CD4-positive, alpha-beta T cell treated with Interleukin-17A for 4 hours (primary cell): ENCODE data around the gene UNC119.
"Not testable (repeated sequence)": the region's sequence is repeated elsewhere in the genome, so short reads cannot be mapped to it uniquely, and the experiment has no call there.

ENCODE experiments used
- DNase-seq: peaks from one replicate; pipeline ENCODE4 v3.0.0-alpha.2; 2020; ENCODE audit warnings: mixed read lengths

UNC119 gene

DNA sequence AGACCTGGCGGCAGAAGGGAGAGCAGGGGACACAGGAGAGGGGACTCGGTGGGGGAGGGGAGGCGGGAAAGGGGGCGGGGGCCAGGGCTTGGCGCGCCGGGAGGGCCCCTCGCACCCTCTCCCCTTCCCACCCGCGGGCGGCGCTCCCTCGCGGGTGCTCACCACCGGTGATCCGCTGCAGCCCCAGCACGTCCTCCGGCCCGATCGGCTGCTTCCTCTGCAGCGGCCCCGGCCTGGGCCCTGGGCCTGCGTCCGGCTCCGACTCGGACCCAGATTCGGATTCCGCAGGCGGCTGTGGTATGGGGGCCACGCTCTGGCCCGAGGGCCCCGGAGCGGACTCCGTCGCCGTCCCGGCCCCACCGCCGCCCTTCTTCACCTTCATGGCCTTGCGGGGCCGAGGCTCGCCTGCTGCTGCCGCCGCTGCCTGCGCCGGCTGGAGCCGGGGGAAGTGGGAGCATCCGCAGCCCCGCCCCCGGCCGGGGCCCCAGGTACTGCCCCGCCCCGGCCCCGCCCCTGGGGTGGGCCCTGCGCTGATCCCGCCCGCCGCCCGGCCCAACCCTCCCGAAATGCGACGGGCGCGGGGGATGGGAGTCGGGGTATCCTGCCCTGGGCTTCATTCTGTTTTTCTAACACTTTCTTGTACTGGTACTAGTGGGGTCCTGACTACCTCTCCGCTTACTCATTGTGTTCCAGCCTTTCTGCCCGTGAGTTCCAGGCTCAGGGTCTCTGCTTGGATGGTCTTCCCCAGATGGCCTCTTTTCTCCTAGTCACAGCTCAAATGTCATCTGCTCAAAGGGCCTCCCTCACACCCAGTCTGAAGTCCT lies at the start of gene UNC119:
TSS of gene UNC119 (minus strand) at position 449 of the 824 bp plus-strand sequence. CDS start at position 382, 67 bp downstream.
- DNase-seq = peak; percentile 89

DNA sequence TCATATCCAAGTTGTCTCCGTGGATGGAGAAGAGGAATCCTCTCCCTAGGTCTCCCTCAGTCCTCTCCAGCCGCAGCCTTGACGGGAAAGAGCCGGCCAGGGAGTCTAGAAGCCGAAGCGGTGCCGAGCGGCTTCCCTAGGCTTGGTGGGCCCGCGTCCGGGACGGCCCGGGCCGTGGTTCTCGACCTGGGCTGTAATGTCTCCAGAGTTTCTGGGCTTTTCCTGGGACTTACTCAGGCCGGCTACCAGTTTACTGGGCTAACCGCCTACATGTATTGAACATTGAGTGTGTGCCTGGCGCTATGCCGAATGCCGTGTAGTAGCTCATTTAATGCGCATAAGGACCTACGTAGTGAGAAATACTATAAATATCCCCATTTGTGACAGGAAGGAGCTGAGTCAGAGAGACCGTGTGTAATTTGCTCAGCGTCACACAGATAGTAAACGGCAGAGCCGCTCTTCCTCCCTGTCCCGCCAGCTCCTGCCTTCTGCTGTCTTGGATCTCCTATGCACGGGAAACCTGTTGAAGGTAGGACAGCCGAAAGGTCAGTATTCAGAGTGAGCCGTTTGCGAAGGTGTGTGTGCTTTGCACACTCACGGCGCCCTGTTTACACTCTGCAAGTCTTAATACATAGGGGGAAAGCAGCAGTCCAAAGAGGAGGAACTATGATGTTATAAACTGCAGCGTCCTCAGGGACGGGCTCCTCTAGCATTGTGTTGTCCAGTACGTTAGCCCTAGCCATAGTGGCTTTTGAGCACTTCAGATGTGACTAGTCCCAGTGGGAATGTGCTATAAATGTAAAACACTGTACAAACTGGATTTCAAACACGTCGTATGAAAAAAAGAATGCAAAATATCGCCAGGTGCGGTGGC lies 47.1 kb upstream of the UNC119 start:
- DNase-seq = peak; percentile 71

DNA sequence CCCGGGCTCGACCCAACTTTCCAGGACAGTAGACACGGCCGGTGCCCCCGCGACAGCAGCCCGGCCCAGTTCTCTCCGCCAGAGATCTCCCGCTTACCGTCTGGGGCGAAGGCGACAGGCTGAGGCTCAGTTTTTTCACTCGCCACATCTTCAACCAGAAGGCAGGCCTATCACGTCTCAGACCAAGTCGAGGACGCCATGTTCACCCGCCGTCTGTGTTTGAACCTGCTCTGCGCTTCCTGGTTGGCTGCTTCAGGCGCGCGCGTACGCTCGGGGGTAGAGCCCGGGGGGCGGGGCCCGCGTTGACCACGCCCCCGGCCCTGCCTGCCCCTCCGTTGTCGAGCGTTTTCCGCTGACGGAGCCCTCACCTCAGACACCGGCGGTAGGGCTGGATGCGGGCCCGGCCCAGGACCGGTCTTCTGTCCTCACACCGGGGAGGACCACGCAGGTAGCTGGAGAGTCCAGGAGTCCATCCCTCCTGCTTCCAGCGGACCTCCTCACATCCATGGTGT lies 46.4 kb upstream of the UNC119 start, which contains the start of gene SPAG5:
TSS of gene SPAG5 (minus strand) at position 227 of the 512 bp plus-strand sequence. CDS start at position 148, 79 bp downstream.
- peak; percentile 96 for DNase-seq

DNA sequence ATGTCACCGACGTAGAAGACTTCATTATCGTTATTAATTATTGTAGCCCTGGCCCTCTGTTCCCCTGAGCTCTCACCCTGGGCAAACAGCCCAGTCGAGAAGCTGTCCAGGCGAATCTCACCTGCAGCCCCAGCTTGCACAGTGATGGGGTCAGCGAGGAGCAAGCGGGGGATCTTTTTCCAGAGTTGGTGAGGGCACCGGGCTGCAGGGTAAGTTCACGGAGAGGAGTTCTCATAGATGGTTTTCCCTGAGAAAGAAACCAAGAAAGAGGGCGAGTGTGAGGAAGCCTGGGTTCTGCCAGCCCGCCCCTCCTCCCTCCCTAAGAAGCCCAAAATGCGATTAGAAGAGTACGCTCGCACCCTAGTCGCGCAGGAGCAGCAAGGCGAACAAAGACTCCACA lies 46.0 kb upstream of the UNC119 start:
- DNase-seq = no peak

DNA sequence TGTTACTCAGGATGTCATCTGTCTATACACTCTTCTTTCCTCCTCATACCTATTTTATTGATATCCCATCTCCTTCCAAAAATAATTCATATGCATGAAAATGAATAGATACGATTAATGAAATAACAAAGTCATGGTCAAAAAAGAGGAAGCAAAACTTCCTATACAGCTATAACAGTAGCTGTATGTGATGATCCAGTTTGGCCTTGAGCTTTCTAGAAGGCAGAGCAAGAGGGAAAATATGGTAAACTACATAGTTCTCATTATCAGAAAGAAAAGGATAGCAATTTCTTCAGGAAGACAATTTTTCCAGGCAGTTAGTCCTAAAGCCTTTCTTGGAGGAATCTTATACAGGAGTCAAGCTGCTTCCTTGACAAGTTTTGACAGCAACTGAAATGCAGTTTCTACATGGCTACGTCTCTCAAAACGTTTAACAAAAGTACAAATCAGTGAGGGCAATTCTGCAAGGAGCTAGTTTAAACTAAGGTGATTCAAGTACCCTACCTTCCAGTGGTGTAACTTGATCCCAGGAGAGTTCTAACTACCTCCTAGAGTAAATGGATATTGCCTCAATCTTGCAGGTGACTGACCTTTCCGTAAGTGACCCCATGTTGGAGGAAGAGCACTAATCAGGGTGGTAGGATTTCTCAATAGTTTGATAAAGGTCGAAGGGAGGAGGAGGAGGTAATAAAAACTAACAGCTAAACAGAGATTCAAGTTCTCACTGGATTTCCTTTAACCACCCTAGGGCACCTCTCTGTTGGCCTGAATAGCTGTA lies 45.4 kb upstream of the UNC119 start:
- DNase-seq = no peak

DNA sequence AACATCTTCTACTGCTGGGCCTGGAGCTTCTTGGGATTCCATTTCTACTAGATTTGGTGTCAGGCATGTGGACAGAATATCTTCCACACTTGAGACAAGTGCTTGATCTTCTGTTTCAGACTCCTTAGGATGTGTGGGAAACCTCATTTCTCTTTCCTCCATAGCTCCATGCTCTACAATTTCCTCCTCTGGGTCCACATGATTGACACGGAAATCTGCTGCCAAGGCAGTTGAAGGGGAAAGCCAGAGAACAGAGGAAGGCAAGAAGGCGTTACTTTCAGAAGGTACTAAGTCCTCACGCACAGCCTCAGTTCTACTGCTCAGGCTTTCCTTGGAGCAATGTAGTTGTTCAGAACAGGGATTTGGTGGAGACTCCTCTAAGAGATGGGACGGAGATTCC lies 39.8 kb upstream of the UNC119 start:
- DNase-seq = no peak

DNA sequence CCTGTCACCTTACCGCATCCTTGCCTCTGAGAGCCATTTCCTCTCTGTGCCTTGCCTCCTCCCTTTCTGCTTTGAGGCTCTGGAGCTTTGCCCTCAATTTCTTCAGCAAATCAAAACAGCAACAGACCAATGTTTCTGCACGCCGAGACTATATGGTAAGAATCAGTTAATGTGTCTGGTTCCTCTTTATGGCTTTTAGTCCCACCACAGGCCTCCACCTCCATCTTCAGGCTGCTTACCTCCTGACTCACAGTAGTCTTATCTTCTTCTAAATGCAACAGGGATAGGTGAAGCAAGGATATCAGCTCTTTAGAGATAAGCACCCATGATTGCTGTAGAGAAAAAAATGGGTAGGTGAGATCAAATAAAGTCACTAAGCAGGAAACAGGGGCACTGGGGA lies 33.4 kb upstream of the UNC119 start:
- DNase-seq = no peak

DNA sequence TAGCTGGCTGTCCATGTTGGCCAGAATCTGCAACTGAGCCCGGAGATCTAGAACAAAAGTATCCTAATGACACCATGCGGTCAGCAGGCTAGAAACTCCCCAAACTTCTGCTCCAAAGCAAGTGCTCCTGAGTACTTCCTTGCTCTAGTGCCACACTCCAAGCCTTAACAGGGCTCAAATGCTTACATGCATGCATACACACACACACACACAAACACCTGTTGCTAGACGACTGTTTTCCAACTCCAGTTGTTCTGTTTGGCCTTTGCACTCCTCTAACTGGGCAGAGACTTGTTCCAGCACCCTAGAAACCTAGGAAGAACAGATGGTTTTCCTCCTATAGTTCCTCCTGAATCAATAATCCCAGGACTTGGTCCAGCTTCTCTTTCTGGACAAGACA lies 32.0 kb upstream of the UNC119 start:
- no peak for DNase-seq

DNA sequence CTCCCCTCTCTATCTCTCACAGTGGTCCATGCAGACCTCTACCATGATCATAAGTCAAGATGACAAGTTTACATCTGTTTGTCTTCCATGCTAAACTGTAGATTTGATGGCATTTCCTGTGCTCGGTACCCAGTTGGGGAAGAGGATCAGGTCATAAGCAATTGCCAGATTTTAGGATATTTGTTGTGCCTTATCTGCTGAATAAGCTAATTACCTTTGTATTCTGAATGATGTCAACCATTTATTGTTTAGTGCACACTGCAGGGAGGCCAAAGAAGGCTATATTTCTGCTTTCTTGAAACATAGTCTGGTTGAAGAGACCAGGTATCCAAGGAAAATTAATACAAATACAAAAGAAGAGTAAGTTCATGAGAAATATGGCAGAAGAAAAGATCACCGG lies 30.1 kb upstream of the UNC119 start:
- DNase-seq = no peak

DNA sequence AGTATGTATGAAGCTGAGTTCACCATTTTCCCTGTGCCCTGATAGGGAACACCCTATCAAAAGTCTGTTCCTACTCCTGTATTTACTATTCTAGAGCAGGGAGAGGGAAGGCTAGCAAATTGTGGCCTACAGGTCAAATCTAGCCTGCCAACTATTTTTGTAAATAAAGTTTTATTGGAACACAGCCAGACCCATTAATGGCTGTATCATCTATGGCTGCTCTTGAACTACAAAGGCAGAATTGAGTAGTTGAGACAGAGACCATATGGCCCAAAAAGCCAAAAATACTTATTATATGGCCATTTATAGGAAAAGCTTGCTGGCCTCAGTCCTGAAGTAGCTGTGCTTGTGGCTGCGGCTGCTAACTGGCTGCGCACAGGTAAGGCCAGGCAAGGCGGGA lies 28.5 kb upstream of the UNC119 start:
- no peak for DNase-seq

DNA sequence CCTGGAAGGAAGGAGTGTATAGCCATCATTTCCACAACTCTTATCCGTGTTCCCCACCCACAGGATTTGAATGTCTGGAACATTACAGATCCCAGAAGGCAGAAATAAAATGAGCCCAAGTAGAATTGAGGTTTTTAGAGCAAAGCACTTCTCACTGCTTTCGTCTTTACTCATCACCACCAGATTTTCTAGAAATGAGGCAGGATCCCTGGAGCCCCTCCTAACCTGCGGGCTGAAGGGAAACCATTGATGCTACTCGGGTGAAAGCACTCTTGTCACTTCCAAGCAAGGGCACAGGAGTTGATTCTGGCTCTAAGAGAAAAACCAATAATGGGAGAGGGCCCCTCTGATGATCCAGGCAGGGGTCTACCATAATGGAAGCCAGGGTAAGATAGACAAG lies 27.1 kb upstream of the UNC119 start:
- no peak for DNase-seq

DNA sequence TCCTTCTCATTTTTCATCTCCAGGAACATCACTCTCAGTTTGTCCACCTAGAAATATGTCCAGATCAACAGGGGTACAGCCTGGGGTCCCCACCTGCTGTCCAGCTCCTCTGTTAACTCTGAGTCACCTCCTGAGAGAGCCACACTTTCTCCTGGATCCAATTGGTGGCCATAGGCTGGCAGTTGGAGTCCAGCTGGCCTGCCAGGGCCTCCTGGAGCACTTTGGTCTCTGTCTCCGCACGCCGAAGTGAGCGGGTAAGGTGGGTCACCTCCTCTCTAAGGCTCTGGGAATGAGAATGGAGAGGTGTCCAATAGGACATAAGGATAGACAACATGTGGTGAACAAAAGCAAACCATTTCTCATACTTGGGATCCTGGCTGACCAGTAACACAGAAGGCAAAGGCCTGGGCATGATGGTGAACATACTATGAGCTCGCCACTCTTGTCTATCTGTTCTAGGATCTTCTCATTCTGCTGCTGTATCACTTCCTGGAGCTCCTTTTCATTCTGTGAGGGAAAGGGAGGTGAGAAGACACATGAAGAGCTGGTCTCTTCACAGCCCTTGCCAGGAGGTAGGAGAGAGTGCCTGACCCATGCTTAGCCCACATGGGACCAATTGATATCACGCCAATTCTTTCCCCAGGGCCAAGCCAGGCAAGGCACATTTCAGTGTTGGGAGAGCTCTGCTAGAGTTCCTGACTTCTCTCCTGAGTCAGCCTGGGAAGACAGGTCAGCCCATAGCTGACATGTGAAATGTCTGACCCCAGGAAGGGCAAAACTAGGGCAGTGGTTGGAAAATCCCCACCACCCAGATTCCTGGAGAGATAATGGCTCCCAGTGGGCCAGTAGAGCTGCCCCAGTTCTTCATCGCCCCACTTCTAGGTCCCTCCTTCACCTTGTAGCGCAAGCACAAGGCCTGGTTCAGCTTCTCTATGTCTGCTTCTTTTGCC lies 26.1 kb upstream of the UNC119 start:
- no peak for DNase-seq

DNA sequence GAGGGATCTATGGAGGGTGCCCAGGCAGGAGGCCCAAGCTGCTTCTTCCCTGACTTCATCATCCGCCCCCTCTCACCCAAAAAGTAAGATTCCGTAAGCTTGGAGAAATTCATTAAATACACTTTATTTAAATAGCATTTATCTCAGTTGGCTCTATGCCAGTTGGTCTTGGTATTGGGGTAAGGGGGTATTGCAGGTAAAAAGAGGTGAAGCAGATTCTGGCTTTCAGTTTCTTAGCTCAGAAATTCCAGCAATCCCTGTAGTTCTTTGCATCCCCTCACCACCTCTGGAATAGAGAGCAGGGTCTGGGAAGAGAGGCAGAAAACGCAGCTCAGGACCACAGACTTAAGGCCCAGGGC lies 25.0 kb upstream of the UNC119 start:
- no peak for DNase-seq

DNA sequence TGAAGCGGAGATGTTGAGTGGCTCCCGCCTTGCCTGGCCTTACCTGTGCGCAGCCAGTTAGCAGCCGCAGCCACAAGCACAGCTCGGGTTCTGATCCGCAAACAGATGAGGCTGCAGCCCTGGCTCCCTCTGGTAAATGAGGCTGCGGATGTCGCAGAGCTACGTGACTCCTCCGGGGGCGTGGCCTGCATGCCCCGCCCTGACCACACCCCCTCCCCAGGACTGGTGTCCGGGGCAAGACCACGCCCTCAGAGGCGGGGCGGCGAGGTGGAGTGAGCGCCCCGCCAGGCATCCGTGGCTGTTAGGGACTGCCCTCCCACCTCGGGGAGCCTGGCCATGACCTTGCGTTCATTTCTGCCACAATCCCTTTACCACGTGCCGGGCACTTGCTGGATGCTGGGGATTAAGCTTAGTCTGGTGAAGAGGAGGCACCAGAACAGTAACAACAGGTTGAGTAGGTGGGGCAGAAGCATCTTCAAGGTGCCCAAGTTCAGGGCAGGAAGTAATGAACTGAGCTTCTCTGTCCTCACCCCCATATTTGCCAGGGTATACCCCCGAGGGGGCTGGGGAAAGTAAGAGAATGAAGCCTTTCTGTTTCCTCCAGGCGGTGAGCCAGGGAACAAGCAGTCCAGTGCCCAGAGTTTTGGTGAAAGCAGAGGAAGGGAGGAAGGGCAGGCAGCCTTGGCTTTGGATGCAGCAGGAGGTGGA lies 24.5 kb upstream of the UNC119 start, which contains the start of gene ALDOC:
TSS of gene ALDOC (minus strand) at position 138 of the 708 bp plus-strand sequence. CDS start 1,363 bp downstream, outside the sequence.
- DNase-seq = peak; percentile 100

DNA sequence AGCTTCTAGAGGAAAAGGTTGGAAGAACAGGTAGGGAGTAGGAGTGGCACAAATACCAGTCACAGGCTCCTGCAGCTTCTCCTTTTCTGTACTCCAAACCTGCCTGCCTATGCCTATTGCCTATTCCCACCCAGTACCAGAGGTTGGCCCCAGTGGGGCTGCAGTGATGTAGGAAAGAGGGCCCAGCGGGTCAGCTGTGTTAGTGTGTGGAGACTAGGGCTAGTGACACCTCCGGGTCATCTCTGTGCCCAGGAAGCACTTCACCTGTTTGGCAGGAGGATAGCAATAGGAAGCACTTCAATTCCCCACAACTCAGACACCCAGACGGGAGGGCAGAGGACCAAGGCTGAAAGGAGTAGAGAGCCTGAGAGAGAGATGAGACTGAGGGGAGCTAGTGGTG lies 23.6 kb upstream of the UNC119 start:
- not testable (repeated sequence) for DNase-seq

DNA sequence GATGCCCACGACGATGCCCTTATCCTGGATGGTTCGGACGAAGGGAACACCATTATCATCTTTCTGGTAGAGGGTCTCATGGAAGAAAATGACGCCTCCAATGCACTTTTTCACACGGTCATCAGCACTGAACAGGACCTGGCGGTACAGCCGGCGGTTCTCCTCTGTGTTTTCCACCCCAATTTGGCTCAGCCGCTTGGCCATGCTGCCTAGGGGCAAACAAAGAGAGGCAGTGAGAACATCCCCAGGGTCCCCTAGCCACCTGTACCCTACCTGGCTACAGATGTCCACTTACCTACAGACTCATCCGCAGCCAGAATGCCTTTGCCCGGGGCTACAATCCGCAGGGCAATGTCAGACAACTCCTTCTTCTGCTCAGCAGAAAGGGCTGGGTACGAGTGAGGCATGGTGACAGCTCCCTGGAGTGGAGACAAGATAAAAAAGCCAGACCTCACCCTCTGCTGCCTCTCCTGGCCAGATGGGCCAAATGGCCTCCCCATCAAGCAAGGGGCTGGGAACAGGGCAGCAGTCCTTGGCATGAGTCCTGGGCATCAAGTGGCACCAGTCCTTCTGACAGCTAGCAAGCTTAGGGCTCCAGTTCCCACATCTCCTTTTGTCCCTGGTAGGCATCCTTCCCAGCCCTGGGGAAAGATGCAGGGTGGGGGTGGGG lies 22.8 kb upstream of the UNC119 start:
- DNase-seq = no peak

DNA sequence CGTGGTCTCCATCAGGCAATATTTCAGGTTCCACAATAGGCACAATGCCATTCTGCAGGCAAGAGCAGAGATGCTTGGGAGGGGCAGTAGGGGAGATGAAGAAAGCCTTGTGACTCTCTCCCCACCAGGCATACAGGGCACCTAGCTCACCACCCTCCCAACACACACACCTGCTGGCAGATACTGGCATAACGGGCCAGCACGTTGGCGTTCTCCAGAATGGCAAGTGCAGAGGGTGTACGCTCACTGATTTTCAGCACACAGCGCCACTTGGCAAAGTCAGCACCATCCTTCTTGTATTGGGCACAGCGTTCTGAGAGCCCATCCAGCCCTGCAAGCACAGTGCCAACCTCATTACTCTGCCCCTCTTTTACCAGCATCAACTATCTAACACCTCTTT lies 22.1 kb upstream of the UNC119 start:
- DNase-seq = no peak

DNA sequence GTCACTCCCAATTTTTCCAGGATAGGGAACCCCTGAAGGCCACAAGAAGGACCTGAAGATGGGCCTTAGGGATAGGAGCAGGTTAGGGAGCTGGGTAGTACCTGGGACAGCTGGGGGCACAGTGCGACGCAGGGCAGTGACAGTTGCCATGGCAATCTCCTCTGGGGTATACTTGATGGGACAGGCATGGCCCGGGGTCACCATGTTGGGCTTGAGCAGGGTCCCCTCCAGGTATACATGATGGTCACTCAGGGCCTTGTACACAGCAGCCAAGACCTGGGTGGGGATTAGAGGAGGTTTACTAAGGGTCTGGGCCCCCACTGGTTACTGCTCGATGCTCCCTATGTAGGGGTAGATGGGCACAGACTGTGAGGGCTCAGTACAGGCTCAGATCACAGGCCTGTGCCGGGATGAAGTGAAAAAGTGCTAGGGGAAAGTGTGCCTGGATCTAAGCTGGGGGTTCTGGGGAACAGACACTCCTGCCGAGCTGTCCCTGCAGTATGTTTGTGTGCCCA lies 21.6 kb upstream of the UNC119 start:
- no peak for DNase-seq

DNA sequence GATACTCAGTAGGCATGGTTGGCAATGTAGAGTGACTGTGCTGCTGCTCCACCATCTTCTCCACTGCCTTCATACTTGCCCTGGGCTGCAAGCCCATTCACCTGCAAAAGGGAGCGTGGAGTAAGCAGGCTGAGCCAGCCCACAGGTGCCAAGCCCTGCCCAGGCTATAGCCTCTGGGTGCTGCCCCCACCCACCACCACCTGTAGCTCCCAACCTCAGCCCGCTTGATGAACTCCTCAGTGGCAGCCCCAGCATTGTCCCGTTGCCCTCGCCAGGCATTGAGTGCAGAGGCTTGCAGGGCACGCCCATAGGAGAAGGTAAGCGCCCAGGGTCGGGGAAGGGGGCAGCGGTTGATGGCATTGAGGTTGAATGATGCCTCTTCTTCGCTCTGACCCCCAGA lies 21.1 kb upstream of the UNC119 start:
- no peak for DNase-seq

DNA sequence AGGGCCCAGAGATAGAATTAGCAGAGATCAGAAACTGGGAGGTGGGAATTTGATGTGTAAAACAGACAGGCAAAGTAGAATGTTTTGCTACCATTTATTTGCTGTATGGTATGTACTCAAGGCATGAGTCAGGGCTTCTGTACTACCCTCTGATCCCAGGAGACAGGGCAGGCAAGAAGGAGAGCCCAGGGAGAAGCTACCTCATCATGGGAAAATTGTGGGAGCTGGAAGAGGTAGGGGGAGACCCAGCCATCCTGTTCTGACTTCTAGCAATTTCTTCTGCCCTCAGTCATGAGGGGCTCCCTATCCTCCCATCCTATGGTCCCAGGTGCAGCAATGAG lies 20.6 kb upstream of the UNC119 start:
- no peak for DNase-seq
